ENCODE results near the gene TPCN1.

DNA sequence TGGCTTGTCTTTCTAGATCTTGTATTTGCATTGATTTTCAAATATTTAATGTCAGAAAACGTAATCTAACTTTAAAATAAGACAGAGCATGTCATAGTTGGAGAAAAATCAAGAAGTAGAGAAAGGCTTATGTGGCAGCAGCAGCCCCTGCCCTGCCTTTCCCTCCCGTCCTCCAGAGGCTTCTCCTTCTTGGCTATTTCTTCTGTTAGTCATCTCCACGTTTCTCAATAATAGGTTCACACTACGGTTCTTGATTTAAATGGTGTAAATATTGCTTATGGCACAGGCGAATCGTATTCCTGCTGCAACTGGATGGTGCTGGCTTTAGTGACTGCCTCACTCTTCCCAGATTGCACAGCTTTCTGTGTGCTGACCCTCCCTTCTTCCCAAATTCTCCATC lies 70.8 kb downstream of the TPCN1 start:
- TF ChIP-seq, protein P1, sequence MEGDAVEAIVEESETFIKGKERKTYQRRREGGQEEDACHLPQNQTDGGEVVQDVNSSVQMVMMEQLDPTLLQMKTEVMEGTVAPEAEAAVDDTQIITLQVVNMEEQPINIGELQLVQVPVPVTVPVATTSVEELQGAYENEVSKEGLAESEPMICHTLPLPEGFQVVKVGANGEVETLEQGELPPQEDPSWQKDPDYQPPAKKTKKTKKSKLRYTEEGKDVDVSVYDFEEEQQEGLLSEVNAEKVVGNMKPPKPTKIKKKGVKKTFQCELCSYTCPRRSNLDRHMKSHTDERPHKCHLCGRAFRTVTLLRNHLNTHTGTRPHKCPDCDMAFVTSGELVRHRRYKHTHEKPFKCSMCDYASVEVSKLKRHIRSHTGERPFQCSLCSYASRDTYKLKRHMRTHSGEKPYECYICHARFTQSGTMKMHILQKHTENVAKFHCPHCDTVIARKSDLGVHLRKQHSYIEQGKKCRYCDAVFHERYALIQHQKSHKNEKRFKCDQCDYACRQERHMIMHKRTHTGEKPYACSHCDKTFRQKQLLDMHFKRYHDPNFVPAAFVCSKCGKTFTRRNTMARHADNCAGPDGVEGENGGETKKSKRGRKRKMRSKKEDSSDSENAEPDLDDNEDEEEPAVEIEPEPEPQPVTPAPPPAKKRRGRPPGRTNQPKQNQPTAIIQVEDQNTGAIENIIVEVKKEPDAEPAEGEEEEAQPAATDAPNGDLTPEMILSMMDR (IDR thresholded peaks at IDR 0.05) = no peak
- no peak for TF ChIP-seq EP300 (IDR thresholded peaks at IDR 0.05)

Measured in ovary (tissue), 3 donors.